OCI-LY3 (cell line): ENCODE measurements around the gene PRR15.

Experiments used
- H2AFZ ChIP-seq: fragments of 200-600, 300-600 bp; shearing (Covaris generic); 2 replicates; pipeline ENCODE4 v1.6.0; 2014; ENCODE audit warnings: antibody characterized with exemption, low read depth, low read length
- H3K27ac ChIP-seq: fragments of 200-600, 300-600 bp; sonication (generic); 2 replicates; pipeline ENCODE4 v1.5.1; 2014; ENCODE audit warnings: mild to moderate bottlenecking, low read length, moderate library complexity, mixed read lengths
- H3K27me3 ChIP-seq: fragments of 200-600, 300-600 bp; sonication (generic); 2 replicates; pipeline ENCODE4 v1.6.1; 2014; ENCODE audit warnings: low read depth, low read length, mixed read lengths
- H3K36me3 ChIP-seq: fragments of 200-600, 300-600 bp; sonication (generic); replicated peaks from 2 replicates; pipeline ENCODE3; 2014; ENCODE audit warnings: low read depth, low read length, mixed read lengths
- H3K4me1 ChIP-seq: fragments of 300-600, 200-600 bp; sonication (generic); 2 replicates; pipeline ENCODE4 v1.6.1; 2014; ENCODE audit warnings: low read length, mixed read lengths
- H3K4me2 ChIP-seq: fragments of 200-600, 300-600 bp; sonication (generic); 2 replicates; pipeline ENCODE4 v1.6.1; 2014; ENCODE audit warnings: low read length, mixed read lengths
- H3K4me3 ChIP-seq: fragments of 300-600, 200-600 bp; sonication (generic); 2 replicates; pipeline ENCODE4 v1.5.1; 2014; ENCODE audit warnings: antibody characterized with exemption, mild to moderate bottlenecking, low read length, moderate library complexity
- H3K79me2 ChIP-seq: fragments of 300-600, 200-600 bp; shearing (Covaris generic); 2 replicates; pipeline ENCODE4 v1.6.1; 2014; ENCODE audit warnings: mild to moderate bottlenecking, low read length, mixed read lengths
- H3K9ac ChIP-seq: fragments of 300-600, 200-600 bp; shearing (Covaris generic); 2 replicates; pipeline ENCODE4 v1.6.0; 2014; ENCODE audit warnings: mild to moderate bottlenecking, low read length, moderate library complexity
- H3K9me3 ChIP-seq: fragments of 200-600, 300-600 bp; shearing (Covaris generic); 2 replicates; pipeline ENCODE4 v1.6.1; 2014; ENCODE audit warnings: low read length, mixed read lengths; ENCODE audit not compliant: insufficient read depth
- H4K20me1 ChIP-seq: fragments of 200-600, 300-600 bp; sonication (generic); 2 replicates; pipeline ENCODE4 v1.6.1; 2016; ENCODE audit warnings: low read length, mixed read lengths; ENCODE audit not compliant: insufficient read depth
- CTCF ChIP-seq: fragments of 200-600, 300-600 bp; sonication (generic); IDR thresholded peaks from 2 replicates; pipeline ENCODE4 v1.5.1; 2014; ENCODE audit warnings: antibody characterized with exemption, low read length, low read depth
- EZH2phosphoT487 ChIP-seq: fragments of 200-600 bp; shearing (Covaris generic); IDR thresholded peaks from 2 replicates; pipeline ENCODE4 v1.6.1; 2018; ENCODE audit warnings: antibody characterized with exemption, mixed run types, low read depth

PRR15 gene

GRCh38 chr7:29556405-29557195 is 7.0 kb upstream of the PRR15 start:
- Histone ChIP-seq H3K4me3 (no peak overlapping the region), H3K36me3 (no peaks in the 10 kb centered on the region), H3K27me3 (peaks cover 18% of the 10 kb centered on the region), H3K27ac (no peak overlapping the region), H4K20me1 (no peaks in the 10 kb centered on the region), H3K4me2 (no peak overlapping the region), H3K9ac (no peak overlapping the region), H3K79me2 (no peaks in the 10 kb centered on the region), H3K4me1 (no peaks in the 10 kb centered on the region), H2AFZ (no peak overlapping the region), H3K9me3 (no peaks in the 10 kb centered on the region)
- no peak for TF ChIP-seq CTCF

GRCh38 chr7:29557954-29558353 is 5.7 kb upstream of the PRR15 start:
- H3K4me1 ChIP-seq, result no peaks in the 10 kb centered on the region
- no peak overlapping the region for H3K4me3 ChIP-seq
- TF ChIP-seq CTCF (no peak), EZH2phosphoT487 (no peak)
- no peak overlapping the region for H3K27ac ChIP-seq
- no peaks in the 10 kb centered on the region for H3K9me3 ChIP-seq
- peaks cover 10% of the 10 kb centered on the region; the same call in 1 of the 2 replicates for H3K27me3 ChIP-seq
- H2AFZ ChIP-seq, result no peak overlapping the region
- H3K9ac ChIP-seq, result no peak overlapping the region
- H3K79me2 ChIP-seq, result no peaks in the 10 kb centered on the region
- no peak overlapping the region for H3K4me2 ChIP-seq
- no peaks in the 10 kb centered on the region for H3K36me3 ChIP-seq
- no peaks in the 10 kb centered on the region for H4K20me1 ChIP-seq

- Histone ChIP-seq H2AFZ (no peak overlapping the region), H3K79me2 (no peaks in the 10 kb centered on the region), H3K27ac (no peak overlapping the region), H3K4me1 (no peaks in the 10 kb centered on the region), H3K36me3 (no peaks in the 10 kb centered on the region), H3K4me2 (no peak overlapping the region), H3K9me3 (no peaks in the 10 kb centered on the region), H3K4me3 (no peak overlapping the region), H3K9ac (no peak overlapping the region), H3K27me3 (peaks cover 10% of the 10 kb centered on the region; the same call in 1 of the 2 replicates), H4K20me1 (no peaks in the 10 kb centered on the region)
- no peak for TF ChIP-seq EZH2phosphoT487
- TF ChIP-seq CTCF, result no peak
These were observed 2.4 kb upstream of the PRR15 start for GRCh38 chr7:29561271-29561670.

GRCh38 chr7:29562307-29562706 is 1.3 kb upstream of the PRR15 start:
- peaks cover 10% of the 10 kb centered on the region; the same call in 1 of the 2 replicates for H3K27me3 ChIP-seq
- no peak overlapping the region for H3K27ac ChIP-seq
- H3K4me3 ChIP-seq, result no peak overlapping the region
- no peak overlapping the region for H2AFZ ChIP-seq
- no peak overlapping the region for H3K9ac ChIP-seq
- H4K20me1 ChIP-seq, result no peaks in the 10 kb centered on the region
- TF ChIP-seq CTCF (no peak), EZH2phosphoT487 (no peak)
- no peak overlapping the region for H3K4me2 ChIP-seq
- H3K36me3 ChIP-seq, result no peaks in the 10 kb centered on the region
- no peaks in the 10 kb centered on the region for H3K79me2 ChIP-seq
- H3K9me3 ChIP-seq, result no peaks in the 10 kb centered on the region
- H3K4me1 ChIP-seq, result no peaks in the 10 kb centered on the region
